Activated CD8-positive, alpha-beta memory T cell treated with anti-CD3 and anti-CD28 coated beads, Interleukin-2, amount 10 ng/mL, durations not matched to agents 7 days and 5 days (primary cell): ENCODE measurements around the gene CDC27. TPM values are rescaled to one million over a fixed set of nuclear protein-coding genes. Genes with fewer than 3 reads are reported as not detected.
"Not testable (repeated sequence)": the region's sequence is repeated elsewhere in the genome, so short reads cannot be mapped to it uniquely, and the experiment has no call there.

ENCODE experiments used
- ATAC-seq: fragments of 150-1000 bp; cut with Tn5 transposase; one replicate; pipeline ENCODE4 v1.10.0; 2021; ENCODE audit warnings: moderate library complexity
- CTCF ChIA-PET: fragments of 350-600 bp; sonication (Branson Sonifier 250); formaldehyde crosslinking; loops from one replicate; lab custom pipeline; 2021; ENCODE audit warnings: antibody characterized with exemption; lab: Charles Lee
- DNase-seq: peaks from one replicate; pipeline ENCODE4 v3.0.0-alpha.2; 2020
- H3K27ac Mint-ChIP-seq: one replicate; pipeline ENCODE4 v1.8.0; 2021; ENCODE audit warnings: mild to moderate bottlenecking, mixed read lengths
- H3K27me3 Mint-ChIP-seq: one replicate; pipeline ENCODE4 v1.8.0; 2021; ENCODE audit warnings: mixed read lengths
- H3K36me3 Mint-ChIP-seq: one replicate; pipeline ENCODE4 v1.8.0; 2021; ENCODE audit warnings: mild to moderate bottlenecking, mixed read lengths
- H3K4me1 Mint-ChIP-seq: one replicate; pipeline ENCODE4 v1.8.0; 2021; ENCODE audit warnings: mixed read lengths
- H3K4me3 Mint-ChIP-seq: one replicate; pipeline ENCODE4 v1.8.0; 2021; ENCODE audit warnings: mild to moderate bottlenecking, moderate library complexity, mixed read lengths
- H3K9me3 Mint-ChIP-seq: one replicate; pipeline ENCODE4 v1.8.0; 2022; ENCODE audit warnings: low read depth, mixed read lengths
- total RNA-seq, 2 experiments: library from RNA; stranded (reverse); gene quantifications; one replicate each; pipeline ENCODE4 v1.2.3, GENCODE V29; 2021

The CDC27 gene
- total RNA-seq, 2 experiments from 2014 or later, result 151 to 155 TPM

DNA sequence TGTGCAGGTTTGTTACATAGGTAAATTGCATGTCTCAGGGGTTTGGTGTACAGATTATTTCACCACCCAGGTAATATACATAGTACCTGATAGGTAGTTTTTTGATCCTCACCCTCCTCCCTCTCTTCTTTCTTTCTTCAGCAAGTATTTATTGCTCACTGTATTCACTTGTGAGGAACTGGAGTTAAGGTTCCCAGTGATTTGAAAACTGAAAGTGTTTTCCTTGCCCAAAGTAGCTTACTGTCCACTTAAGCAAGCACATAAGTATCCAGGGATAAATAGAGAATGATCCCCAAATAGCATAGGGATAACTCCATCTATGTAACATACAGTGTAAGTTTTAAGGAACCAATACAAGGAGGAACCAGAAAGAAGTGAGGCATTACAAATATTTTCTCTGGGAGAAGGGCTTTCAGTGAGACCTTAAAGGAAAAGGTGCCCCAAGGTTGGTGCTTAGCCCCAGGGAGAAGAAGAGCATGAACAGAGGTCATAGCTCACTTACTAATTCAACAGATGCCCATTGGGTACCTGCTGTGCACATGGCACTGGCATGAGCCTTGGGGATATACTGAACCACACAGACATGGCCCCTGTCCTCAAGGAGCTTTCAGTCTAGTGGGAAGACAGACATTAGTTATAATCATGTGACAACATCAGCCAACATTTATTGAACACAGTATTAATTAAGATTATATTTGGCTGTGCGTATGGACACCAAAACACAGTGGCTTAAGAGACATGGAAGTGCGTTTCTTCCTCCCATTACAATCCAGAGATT is 37.0 kb upstream of the CDC27 start:
- H3K4me1 Mint-ChIP-seq, result peaks cover 29% of the 10 kb centered on the region
- ATAC-seq, result no peak
- CTCF ChIA-PET, result interaction anchor here (0.9 to 1.3 kb wide), 2 partner anchors 10 to 36 kb away, joined by 3 read pairs; partner anchors contain the start of gene CDC27
- H3K27me3 Mint-ChIP-seq, result peaks cover 9% of the 10 kb centered on the region
- peaks cover 9% of the 10 kb centered on the region for H3K36me3 Mint-ChIP-seq
- no peak overlapping the region for H3K4me3 Mint-ChIP-seq
- peaks cover 4% of the 10 kb centered on the region for H3K9me3 Mint-ChIP-seq
- no peak overlapping the region for H3K27ac Mint-ChIP-seq
- DNase-seq, result no peak

DNA sequence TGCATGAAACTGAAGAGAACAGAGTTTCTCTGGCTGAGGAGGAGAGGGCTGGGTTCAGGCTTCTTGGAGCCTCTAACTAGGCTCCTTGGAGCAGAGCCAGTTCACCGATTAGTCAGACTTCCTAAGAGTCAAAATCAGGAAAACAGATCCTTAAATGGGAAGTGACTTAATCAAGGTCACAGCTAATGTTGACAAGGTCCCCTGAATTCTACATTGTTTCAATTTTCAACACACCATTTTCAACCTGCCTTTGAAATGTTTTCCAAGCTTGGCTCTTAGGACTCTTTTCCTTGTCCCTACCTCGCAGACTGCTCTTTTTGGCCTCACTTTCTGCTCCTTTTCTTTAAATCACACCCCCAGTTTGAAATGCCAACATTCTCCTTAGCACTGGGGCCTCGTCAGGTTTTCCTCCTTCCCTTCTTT is 36.4 kb upstream of the CDC27 start:
- CTCF ChIA-PET, result interaction anchor here (0.9 to 1.4 kb wide), 3 partner anchors 11 to 36 kb away, joined by 3 read pairs; partner anchors contain the start of gene CDC27
- no peak for DNase-seq
- Mint-ChIP-seq H3K27ac (no peak overlapping the region), H3K36me3 (peaks cover 9% of the 10 kb centered on the region), H3K27me3 (peaks cover 5% of the 10 kb centered on the region), H3K9me3 (peaks cover 4% of the 10 kb centered on the region), H3K4me1 (peaks cover 34% of the 10 kb centered on the region), H3K4me3 (no peak overlapping the region)
- no peak for ATAC-seq

- no peak for DNase-seq
- Mint-ChIP-seq H3K4me1 (peaks cover 34% of the 10 kb centered on the region), H3K4me3 (no peak overlapping the region), H3K9me3 (peaks cover 4% of the 10 kb centered on the region), H3K36me3 (peaks cover 9% of the 10 kb centered on the region), H3K27ac (no peak overlapping the region), H3K27me3 (peaks cover under 1% of the 10 kb centered on the region)
- no peak for ATAC-seq
- CTCF ChIA-PET, result interaction anchor here (1.3 to 1.4 kb wide), 2 partner anchors 22 to 35 kb away, joined by 3 read pairs; partner anchors contain the start of gene CDC27
Observed at GRCh38 chr17:47224966-47225365, 35.9 kb upstream of the CDC27 start.

DNA sequence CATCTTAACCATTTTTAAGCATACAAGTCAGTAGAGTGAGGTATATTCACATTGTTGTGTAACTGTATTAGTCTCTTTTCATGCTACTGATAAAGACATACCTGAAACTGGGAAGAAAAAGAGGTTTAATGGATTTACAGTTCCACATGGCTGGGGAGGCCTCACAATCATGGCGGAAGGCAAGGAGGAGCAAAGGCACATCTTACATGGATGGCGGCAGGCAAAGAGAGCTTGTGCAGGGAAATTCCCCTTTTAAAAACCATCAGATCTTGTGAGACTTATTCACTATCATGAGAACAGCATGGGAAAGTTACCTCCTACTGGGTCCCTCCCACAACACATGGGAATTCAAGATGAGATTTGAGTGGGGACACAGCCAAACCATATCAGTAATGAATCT is 35.0 kb upstream of the CDC27 start:
- H3K4me1 Mint-ChIP-seq, result peaks cover 35% of the 10 kb centered on the region
- H3K9me3 Mint-ChIP-seq, H3K36me3 Mint-ChIP-seq: not testable (repeated sequence)

GRCh38 chr17:47223460-47223859 is 34.4 kb upstream of the CDC27 start:
- CTCF ChIA-PET, result interaction anchor here (0.7 to 1.1 kb wide), 2 partner anchors 29 to 92 kb away, joined by 3 to 4 read pairs; no protein-coding TSS in a partner anchor
- ATAC-seq (no peak), DNase-seq (no peak)
- no peak overlapping the region for H3K27ac Mint-ChIP-seq
- no peak overlapping the region for H3K4me3 Mint-ChIP-seq
- H3K9me3 Mint-ChIP-seq, result peaks cover 4% of the 10 kb centered on the region
- peaks cover 9% of the 10 kb centered on the region for H3K36me3 Mint-ChIP-seq
- H3K4me1 Mint-ChIP-seq, result peaks cover 42% of the 10 kb centered on the region
- no peaks in the 10 kb centered on the region for H3K27me3 Mint-ChIP-seq

More for the DNA sequence above, 35.0 kb upstream of the CDC27 start:
- ATAC-seq, DNase-seq, H3K4me3 Mint-ChIP-seq, H3K27me3 Mint-ChIP-seq, H3K27ac Mint-ChIP-seq: not testable (repeated sequence)
- CTCF ChIA-PET, result interaction anchor here (0.7 to 1.4 kb wide), 2 partner anchors 23 to 92 kb away, joined by 3 to 4 read pairs; no protein-coding TSS in a partner anchor

GRCh38 chr17:47223007-47223406 is 33.9 kb upstream of the CDC27 start:
- peak overlapping the region; percentile 38 for H3K27ac Mint-ChIP-seq
- H3K27me3 Mint-ChIP-seq, result no peaks in the 10 kb centered on the region
- peaks cover 46% of the 10 kb centered on the region for H3K4me1 Mint-ChIP-seq
- H3K4me3 Mint-ChIP-seq, result no peak overlapping the region
- peaks cover 4% of the 10 kb centered on the region for H3K9me3 Mint-ChIP-seq
- H3K36me3 Mint-ChIP-seq, result peaks cover 9% of the 10 kb centered on the region
- no peak for ATAC-seq
- CTCF ChIA-PET, result interaction anchor here (1.1 kb wide), 1 partner anchor 30 kb away, joined by 3 read pairs; no protein-coding TSS in a partner anchor
- DNase-seq, result no peak

DNA sequence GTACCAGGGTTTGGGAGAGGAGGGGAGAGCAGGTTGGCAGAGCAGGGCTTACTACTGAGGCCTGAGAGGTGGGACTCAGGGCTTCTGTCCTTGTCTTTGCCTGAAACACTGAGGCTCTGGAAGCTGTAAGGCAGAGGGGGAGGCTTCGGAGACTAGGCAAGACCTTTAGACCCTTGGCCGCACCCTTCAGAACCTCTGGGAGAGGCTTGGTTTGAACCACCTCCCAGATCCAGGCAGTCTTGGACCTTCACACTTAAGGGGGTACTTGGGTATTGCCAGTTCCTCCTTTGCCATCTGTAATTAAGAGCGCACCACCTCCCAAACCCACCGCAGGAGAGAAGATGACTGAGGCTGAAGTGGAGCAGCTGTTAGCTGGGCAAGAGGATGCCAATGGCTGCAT is 33.0 kb upstream of the CDC27 start:
- no peak for ATAC-seq
- H3K27ac Mint-ChIP-seq, result peak overlapping the region; percentile 5
- no peak overlapping the region for H3K4me3 Mint-ChIP-seq
- no peak for DNase-seq
- peaks cover 51% of the 10 kb centered on the region for H3K4me1 Mint-ChIP-seq
- peaks cover 4% of the 10 kb centered on the region for H3K9me3 Mint-ChIP-seq
- CTCF ChIA-PET, result interaction anchor here (0.8 to 1.7 kb wide), 3 partner anchors 17 to 94 kb away, joined by 4 to 5 read pairs (median 4); no protein-coding TSS in a partner anchor
- H3K27me3 Mint-ChIP-seq, result no peaks in the 10 kb centered on the region
- H3K36me3 Mint-ChIP-seq, result peaks cover 9% of the 10 kb centered on the region

- DNase-seq (no peak), ATAC-seq (peak; percentile 2)
- H3K4me3 Mint-ChIP-seq, result no peak overlapping the region
- H3K9me3 Mint-ChIP-seq, result peaks cover 4% of the 10 kb centered on the region
- peaks cover 57% of the 10 kb centered on the region for H3K4me1 Mint-ChIP-seq
- CTCF ChIA-PET, result interaction anchor here (1.2 to 4.2 kb wide), 5 partner anchors 9 to 94 kb away, joined by 3 to 30 read pairs (median 4); no protein-coding TSS in a partner anchor
- peaks cover 9% of the 10 kb centered on the region for H3K36me3 Mint-ChIP-seq
- peak overlapping the region; percentile 84 for H3K27ac Mint-ChIP-seq
- no peaks in the 10 kb centered on the region for H3K27me3 Mint-ChIP-seq
Observed at GRCh38 chr17:47221154-47221553, 32.1 kb upstream of the CDC27 start.

- Mint-ChIP-seq H3K36me3 (peaks cover 9% of the 10 kb centered on the region), H3K4me1 (peaks cover 61% of the 10 kb centered on the region), H3K27me3 (no peaks in the 10 kb centered on the region), H3K9me3 (peaks cover 4% of the 10 kb centered on the region), H3K27ac (peak overlapping the region; percentile 84), H3K4me3 (peak overlapping the region; percentile 32)
- DNase-seq (peak; percentile 84), ATAC-seq (peak; percentile 73)
- CTCF ChIA-PET, result interaction anchor here (0.7 to 4.2 kb wide), 7 partner anchors 9 to 103 kb away, joined by 3 to 30 read pairs (median 4); partner anchors contain the start of genes EFCAB13 and MYL4
Observed at GRCh38 chr17:47220531-47220999, 31.5 kb upstream of the CDC27 start.

DNA sequence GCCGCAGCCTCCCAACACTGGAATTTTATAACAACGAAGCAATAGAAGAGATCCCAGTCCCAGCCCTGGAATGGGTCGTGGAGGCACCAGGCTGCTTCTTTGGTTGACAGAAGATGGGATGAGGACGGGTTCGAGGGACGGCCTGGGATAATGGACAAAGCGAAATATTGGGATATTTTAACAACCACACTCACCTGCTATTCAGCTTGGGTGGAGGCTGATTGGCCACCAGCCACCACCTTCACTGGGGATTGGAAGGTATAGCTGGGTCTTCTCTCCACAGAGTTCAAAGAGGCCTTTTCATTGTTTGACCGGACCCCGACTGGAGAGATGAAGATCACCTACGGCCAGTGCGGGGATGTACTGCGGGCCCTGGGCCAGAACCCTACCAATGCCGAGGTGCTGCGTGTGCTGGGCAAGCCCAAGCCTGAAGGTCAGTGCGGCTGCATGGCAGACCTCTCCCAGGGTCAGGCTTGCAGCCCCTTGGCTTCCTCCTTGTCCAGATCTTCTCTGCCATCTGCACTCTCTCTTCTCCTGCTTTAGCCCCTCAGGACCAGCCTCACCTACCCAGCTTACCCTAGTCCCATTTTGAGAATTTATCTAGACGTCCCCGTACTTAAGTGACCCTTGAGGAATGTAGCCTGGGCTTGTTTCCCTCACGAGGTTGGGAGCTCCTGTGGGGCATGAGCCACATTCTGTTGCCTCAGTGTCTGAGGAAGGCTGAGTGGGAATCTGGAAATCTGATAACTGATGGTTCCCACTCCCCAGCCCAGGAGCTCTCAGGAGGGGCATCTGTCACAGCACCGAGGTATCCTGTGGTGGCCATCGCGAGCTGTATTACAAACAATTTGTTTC is 30.8 kb upstream of the CDC27 start:
- Mint-ChIP-seq H3K4me3 (peak overlapping the region; percentile 32), H3K4me1 (peaks cover 68% of the 10 kb centered on the region), H3K27ac (peak overlapping the region; percentile 84), H3K27me3 (no peaks in the 10 kb centered on the region), H3K36me3 (peaks cover 9% of the 10 kb centered on the region), H3K9me3 (peaks cover 4% of the 10 kb centered on the region)
- no peak for ATAC-seq
- CTCF ChIA-PET, result interaction anchor here (0.7 to 4.2 kb wide), 5 partner anchors 10 to 104 kb away, joined by 3 to 30 read pairs (median 6); partner anchors contain the start of genes EFCAB13 and MYL4
- no peak for DNase-seq

- CTCF ChIA-PET, result interaction anchor here (4.2 kb wide), 2 partner anchors 11 kb away, joined by 18 to 30 read pairs; partner anchors contain the start of gene MYL4
- Mint-ChIP-seq H3K4me3 (no peak overlapping the region), H3K9me3 (peaks cover under 1% of the 10 kb centered on the region), H3K27me3 (no peaks in the 10 kb centered on the region), H3K36me3 (peaks cover 8% of the 10 kb centered on the region), H3K27ac (peak overlapping the region; percentile 84), H3K4me1 (peaks cover 69% of the 10 kb centered on the region)
- DNase-seq (no peak), ATAC-seq (no peak)
Observed at GRCh38 chr17:47218896-47219430, 29.9 kb upstream of the CDC27 start.

GRCh38 chr17:47217279-47217678 is 28.2 kb upstream of the CDC27 start:
- H3K9me3 Mint-ChIP-seq, DNase-seq, H3K4me3 Mint-ChIP-seq, H3K36me3 Mint-ChIP-seq, H3K27me3 Mint-ChIP-seq: not testable (repeated sequence)
- peak overlapping the region; percentile 78 for H3K27ac Mint-ChIP-seq
- ATAC-seq, result peak; percentile 78
- CTCF ChIA-PET, result interaction anchor here (0.9 to 4.2 kb wide), 2 partner anchors 10 to 18 kb away, joined by 3 to 18 read pairs; partner anchors contain the start of gene MYL4
- H3K4me1 Mint-ChIP-seq, result peaks cover 61% of the 10 kb centered on the region
